Loucy (cell line): ENCODE data around the gene PPIL6.

ENCODE experiments used
- CTCF ChIP-seq: fragments of 200-600 bp; sonication (generic); conservative IDR thresholded peaks from 2 replicates; pipeline ENCODE4 v1.5.1; 2014; ENCODE audit warnings: mild to moderate bottlenecking, antibody characterized with exemption, low read length
- EZH2phosphoT487 ChIP-seq: fragments of 200-600 bp; IDR thresholded peaks from 2 replicates; pipeline ENCODE4 v1.6.1; 2018; ENCODE audit warnings: antibody characterized with exemption, mild to moderate bottlenecking, moderate library complexity, borderline replicate concordance

DNA sequence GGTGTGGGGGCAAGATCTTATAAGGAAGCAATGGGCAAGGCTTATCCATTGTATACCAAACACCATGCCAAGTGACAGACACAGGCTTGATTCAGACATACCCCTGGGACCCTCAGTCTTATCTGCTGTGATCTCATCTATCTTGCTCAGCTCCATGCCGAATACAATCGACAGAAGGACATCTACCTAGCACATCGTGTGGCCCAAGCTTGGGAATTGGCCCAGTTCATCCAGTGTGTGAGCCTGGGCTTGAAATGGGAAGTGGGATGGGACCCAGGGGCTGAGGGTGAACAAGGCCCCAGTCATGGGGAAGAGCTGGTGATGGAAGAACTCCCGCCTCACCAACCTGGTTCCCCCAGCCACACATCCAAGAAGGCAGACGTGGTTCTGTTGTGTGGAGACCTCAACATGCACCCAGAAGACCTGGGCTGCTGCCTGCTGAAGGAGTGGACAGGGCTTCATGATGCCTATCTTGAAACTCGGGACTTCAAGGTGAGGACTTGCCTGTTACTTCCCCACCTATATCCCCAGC lies 2.0 kb upstream of the PPIL6 start:
- no peak for TF ChIP-seq CTCF
- no peak for TF ChIP-seq EZH2phosphoT487
